ENCODE data around the gene DNASE1L3.

Gene DNASE1L3

GRCh38 chr3:58150810-58151199 is 60.0 kb downstream of the DNASE1L3 start:
- H3K4me2 ChIP-seq (ENCODE audit: low read length), result no peak overlapping the region
- H3K79me2 ChIP-seq (ENCODE audit: insufficient read depth, low read length), result no peaks in the 10 kb centered on the region
- no peaks in the 10 kb centered on the region for H3K4me1 ChIP-seq (ENCODE audit: insufficient read depth, low read length, severe bottlenecking)
- H4K20me1 ChIP-seq (ENCODE audit: insufficient read depth, low read length), result no peaks in the 10 kb centered on the region
- no peaks in the 10 kb centered on the region for H3K9me2 ChIP-seq (ENCODE audit: low read depth, low read length)
- no peak overlapping the region for H2AFZ ChIP-seq (ENCODE audit: low read length)
- H3K27me3 ChIP-seq (ENCODE audit: insufficient read depth, low read length), result no peaks in the 10 kb centered on the region
- no peaks in the 10 kb centered on the region for H3F3A ChIP-seq (ENCODE audit: insufficient read depth, low read length)
- no peaks in the 10 kb centered on the region for H3K9me3 ChIP-seq (ENCODE audit: low read length)
- H3K36me3 ChIP-seq (ENCODE audit: insufficient read depth, low read length), result peaks cover 10% of the 10 kb centered on the region; the same call in 1 of the 2 replicates
- no peak for TF ChIP-seq CTCF (IDR thresholded peaks at IDR 0.05; ENCODE audit: low read length)
- TF ChIP-seq EZH2 (IDR thresholded peaks at IDR 0.05; ENCODE audit: borderline replicate concordance, low read length), result no peak
- H3K27ac ChIP-seq (ENCODE audit: low read depth, low read length, poor library complexity, severe bottlenecking), result no peak overlapping the region
- no peak overlapping the region for H3K4me3 ChIP-seq (ENCODE audit: low read depth, low read length, poor library complexity, severe bottlenecking)
- H3K9ac ChIP-seq (ENCODE audit: low read length), result no peak overlapping the region

GRCh38 chr3:58150130-58150809 is 60.5 kb downstream of the DNASE1L3 start:
- Histone ChIP-seq H2AFZ (ENCODE audit: low read length) (no peak overlapping the region), H3K4me3 (ENCODE audit: low read depth, low read length, poor library complexity, severe bottlenecking) (no peak overlapping the region), H4K20me1 (ENCODE audit: insufficient read depth, low read length) (no peaks in the 10 kb centered on the region), H3F3A (ENCODE audit: insufficient read depth, low read length) (no peaks in the 10 kb centered on the region), H3K36me3 (ENCODE audit: insufficient read depth, low read length) (peaks cover 10% of the 10 kb centered on the region; the same call in 1 of the 2 replicates), H3K4me1 (ENCODE audit: insufficient read depth, low read length, severe bottlenecking) (no peaks in the 10 kb centered on the region), H3K79me2 (ENCODE audit: insufficient read depth, low read length) (no peaks in the 10 kb centered on the region), H3K9me3 (ENCODE audit: low read length) (no peaks in the 10 kb centered on the region), H3K9ac (ENCODE audit: low read length) (no peak overlapping the region), H3K27me3 (ENCODE audit: insufficient read depth, low read length) (no peaks in the 10 kb centered on the region), H3K4me2 (ENCODE audit: low read length) (no peak overlapping the region), H3K9me2 (ENCODE audit: low read depth, low read length) (no peaks in the 10 kb centered on the region), H3K27ac (ENCODE audit: low read depth, low read length, poor library complexity, severe bottlenecking) (no peak overlapping the region)
- no peak for TF ChIP-seq CTCF (IDR thresholded peaks at IDR 0.05; ENCODE audit: low read length)

GRCh38 chr3:58148049-58148448 is 62.7 kb downstream of the DNASE1L3 start:
- Histone ChIP-seq H4K20me1 (ENCODE audit: insufficient read depth, low read length) (no peaks in the 10 kb centered on the region), H3K27me3 (ENCODE audit: insufficient read depth, low read length) (no peaks in the 10 kb centered on the region), H3K9me2 (ENCODE audit: low read depth, low read length) (no peaks in the 10 kb centered on the region), H3K27ac (ENCODE audit: low read depth, low read length, poor library complexity, severe bottlenecking) (no peak overlapping the region), H3K4me2 (ENCODE audit: low read length) (no peak overlapping the region), H3K36me3 (ENCODE audit: insufficient read depth, low read length) (peaks cover 10% of the 10 kb centered on the region), H3F3A (ENCODE audit: insufficient read depth, low read length) (no peaks in the 10 kb centered on the region), H3K79me2 (ENCODE audit: insufficient read depth, low read length) (no peaks in the 10 kb centered on the region), H3K9me3 (ENCODE audit: low read length) (no peaks in the 10 kb centered on the region), H2AFZ (ENCODE audit: low read length) (no peak overlapping the region), H3K4me1 (ENCODE audit: insufficient read depth, low read length, severe bottlenecking) (no peaks in the 10 kb centered on the region), H3K9ac (ENCODE audit: low read length) (no peak overlapping the region), H3K4me3 (ENCODE audit: low read depth, low read length, poor library complexity, severe bottlenecking) (no peak overlapping the region)
- TF ChIP-seq EZH2 (IDR thresholded peaks at IDR 0.05; ENCODE audit: borderline replicate concordance, low read length) (no peak), CTCF (IDR thresholded peaks at IDR 0.05; ENCODE audit: low read length) (no peak)
